Measurements from ENCODE around the gene MAGEL2. TPM values are rescaled to one million over a fixed set of nuclear protein-coding genes. Genes with fewer than 3 reads are reported as not detected.

The MAGEL2 gene
- total RNA-seq, 1 experiment from 2014 or later, result 9.2 TPM

- no peak for DNase-seq
- no peaks in the 10 kb centered on the region for H3K4me1 ChIP-seq (ENCODE audit: insufficient read depth, low read length)
- no CpG with 5 or more reads among the region's 10 CpGs for WGBS (ENCODE audit: extremely low coverage, insufficient read length, low lambda C conversion rate)
- no peak overlapping the region for H2AK5ac ChIP-seq (ENCODE audit: insufficient read length, low read length)
- H3K56ac ChIP-seq (ENCODE audit: insufficient read length, low read depth, low read length), result no peak overlapping the region
- no peak overlapping the region for H3K4ac ChIP-seq (ENCODE audit: low read depth, low read length)
- H3K9ac ChIP-seq (ENCODE audit: extremely low read depth, insufficient read length, low read length), result no peak overlapping the region
- no peak overlapping the region for H3K27ac ChIP-seq (ENCODE audit: insufficient read length, low read depth, low read length)
- no peak overlapping the region for H2BK20ac ChIP-seq (ENCODE audit: low read depth, low read length, poor library complexity, severe bottlenecking)
- no peaks in the 10 kb centered on the region for H4K20me1 ChIP-seq (ENCODE audit: control insufficient read depth, insufficient read depth, insufficient read length)
- H3K18ac ChIP-seq (ENCODE audit: insufficient read length, low read depth, low read length), result no peak overlapping the region
- H2BK5ac ChIP-seq (ENCODE audit: insufficient read length, low read length), result no peak overlapping the region
- H3K9me3 Mint-ChIP-seq, result peaks cover 38 to 39% of the 10 kb centered on the region in 2 experiments
- H3K23me2 ChIP-seq (ENCODE audit: insufficient read length, low read depth, low read length, poor library complexity, severe bottlenecking), result no peaks in the 10 kb centered on the region
- H3K14ac ChIP-seq (ENCODE audit: insufficient read depth, low read length), result no peak overlapping the region
- H3T11ph ChIP-seq (ENCODE audit: low read length), result no peak overlapping the region
- H4K5ac ChIP-seq (ENCODE audit: insufficient read length, low read depth, low read length), result no peak overlapping the region
- peaks cover 9% of the 10 kb centered on the region for H3K27me3 Mint-ChIP-seq (ENCODE audit: low read depth)
- no peak overlapping the region for H2BK120ac ChIP-seq (ENCODE audit: low read depth, low read length, poor library complexity, severe bottlenecking)
- no peaks in the 10 kb centered on the region for H3K79me1 ChIP-seq (ENCODE audit: insufficient read depth, low read depth, low read length, poor library complexity, severe bottlenecking)
- H3K79me2 ChIP-seq (ENCODE audit: insufficient read depth, low read length), result no peaks in the 10 kb centered on the region
- H3K36me3 Mint-ChIP-seq (ENCODE audit: insufficient read depth in 1 of 3, low read depth in 3 of 3), result peaks cover 0 to 5% (median 0%) of the 10 kb centered on the region in 3 experiments; a peak in 3 of 7 replicates
- H4K91ac ChIP-seq (ENCODE audit: insufficient read length, low read depth, low read length), result no peak overlapping the region
- H3K27ac Mint-ChIP-seq, result no peak overlapping the region
- no peaks in the 10 kb centered on the region for H3K27me3 ChIP-seq (ENCODE audit: insufficient read depth, low read length)
- TF ChIP-seq CTCF (conservative IDR thresholded peaks at IDR 0.05), result no peak
- no peak overlapping the region for H2AFZ ChIP-seq (ENCODE audit: low read length)
- no peak overlapping the region for H3K4me3 Mint-ChIP-seq
- no peak overlapping the region for H2BK12ac ChIP-seq (ENCODE audit: insufficient read length, low read depth, low read length)
- peaks cover 46% of the 10 kb centered on the region for H3K9me3 ChIP-seq (ENCODE audit: control insufficient read depth, low read depth, low read length)
- H4K8ac ChIP-seq (replicated peaks; ENCODE audit: insufficient read length, low read depth, low read length), result no peak overlapping the region
- H3K23ac ChIP-seq (ENCODE audit: insufficient read length, low read depth, low read length), result no peak overlapping the region
- no peaks in the 10 kb centered on the region for H3K4me1 Mint-ChIP-seq
- no peak overlapping the region for H2BK15ac ChIP-seq (ENCODE audit: low read depth, low read length)
- no peak overlapping the region for H3K4me2 ChIP-seq (ENCODE audit: insufficient read depth, insufficient read length, low read length)
Measured at GRCh38 chr15:23616536-23616935, 31.1 kb downstream of the MAGEL2 start.

All from H9 (cell line).